Fibroblast of villous mesenchyme (primary cell): Measurements from ENCODE around the gene VPREB1. TPM values are rescaled to one million over a fixed set of nuclear protein-coding genes. Genes with fewer than 3 reads are reported as not detected.
A peak's percentile ranks its signal among the peaks of the same experiment; 100 is the strongest.

ENCODE experiments used
- DNase-seq: peaks from one replicate; pipeline ENCODE4 v3.0.0-alpha.2; 2010; ENCODE audit warnings: low read depth
- H3K4me3 ChIP-seq: 2 replicates; pipeline ENCODE4 v1.5.1; 2011; ENCODE audit warnings: low read depth, mild to moderate bottlenecking, low read length
- CTCF ChIP-seq: IDR thresholded peaks from 2 replicates; pipeline ENCODE4 v1.5.1; 2012; ENCODE audit warnings: low read depth, mild to moderate bottlenecking, low read length; ENCODE audit not compliant: insufficient read depth
- total RNA-seq: library from RNA; depleted of rRNA; stranded (reverse); fragments of >200 nt; gene quantifications from 2 replicates; pipeline ENCODE4 v1.2.3, GENCODE V29; 2012

Gene VPREB1, protein sequence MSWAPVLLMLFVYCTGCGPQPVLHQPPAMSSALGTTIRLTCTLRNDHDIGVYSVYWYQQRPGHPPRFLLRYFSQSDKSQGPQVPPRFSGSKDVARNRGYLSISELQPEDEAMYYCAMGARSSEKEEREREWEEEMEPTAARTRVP
- total RNA-seq = not detected in 2 replicates

GRCh38 chr22:22244316-22245250 lies at the start of gene VPREB1:
Gene VPREB1, plus strand, starts transcription at chr22:22244786. Its CDS starts 28 bp downstream, at chr22:22244814.
- no peak within 1 kb of the TSS for H3K4me3 ChIP-seq
- no peak for DNase-seq
- no peak for TF ChIP-seq CTCF

GRCh38 chr22:22194931-22195264 lies 49.7 kb upstream of the VPREB1 start:
- no peak for DNase-seq
- no peak overlapping the region for H3K4me3 ChIP-seq
- no peak for TF ChIP-seq CTCF

DNA sequence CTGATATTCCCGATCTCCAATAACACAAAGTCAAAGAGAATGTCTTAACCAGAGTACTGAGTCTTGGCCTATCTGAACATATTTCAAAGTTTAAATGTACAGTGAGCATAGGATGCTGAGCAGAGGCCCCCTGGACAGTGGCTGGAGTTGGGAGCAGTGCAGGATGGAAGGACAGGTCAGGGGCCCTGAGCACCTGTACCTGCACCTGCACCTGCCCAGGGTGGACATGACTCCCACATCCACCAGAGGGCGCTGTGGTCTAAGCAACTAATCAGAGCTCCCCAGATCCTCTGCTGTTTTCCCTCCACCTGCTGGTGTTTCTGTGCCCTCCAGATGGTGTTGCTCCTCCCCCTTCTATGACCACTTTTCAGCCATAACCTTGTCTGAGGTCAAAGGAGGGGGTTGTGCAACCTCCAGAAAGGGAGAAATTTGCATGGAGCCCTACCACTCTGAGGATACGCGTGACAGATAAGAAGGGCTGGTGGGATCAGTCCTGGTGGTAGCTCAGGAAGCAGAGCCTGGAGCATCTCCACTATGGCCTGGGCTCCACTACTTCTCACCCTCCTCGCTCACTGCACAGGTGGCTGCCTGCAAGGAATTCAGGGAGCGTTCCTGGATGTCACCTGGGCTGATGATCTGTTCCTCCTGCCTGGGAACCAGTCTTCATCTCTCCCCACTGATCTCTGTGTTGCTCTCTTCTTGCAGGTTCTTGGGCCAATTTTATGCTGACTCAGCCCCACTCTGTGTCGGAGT lies 49.1 kb upstream of the VPREB1 start:
- peak; percentile 60 for DNase-seq
- peak; percentile 79 for TF ChIP-seq CTCF
- H3K4me3 ChIP-seq = no peak overlapping the region

DNA sequence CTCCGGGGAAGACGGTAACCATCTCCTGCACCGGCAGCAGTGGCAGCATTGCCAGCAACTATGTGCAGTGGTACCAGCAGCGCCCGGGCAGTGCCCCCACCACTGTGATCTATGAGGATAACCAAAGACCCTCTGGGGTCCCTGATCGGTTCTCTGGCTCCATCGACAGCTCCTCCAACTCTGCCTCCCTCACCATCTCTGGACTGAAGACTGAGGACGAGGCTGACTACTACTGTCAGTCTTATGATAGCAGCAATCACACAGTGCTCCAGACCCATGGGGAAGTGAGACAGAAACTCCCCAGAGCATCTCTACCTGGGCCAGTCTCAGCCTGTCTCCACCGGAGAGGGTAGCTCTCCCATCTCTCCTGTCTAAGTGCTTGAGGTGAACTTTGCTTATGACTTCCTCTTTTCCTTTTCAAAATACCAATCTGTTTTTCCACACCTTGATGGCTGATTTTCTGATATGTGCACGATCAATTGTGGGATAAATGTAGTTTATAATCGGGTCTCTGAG lies 48.5 kb upstream of the VPREB1 start:
- H3K4me3 ChIP-seq = no peak overlapping the region
- DNase-seq = no peak
- TF ChIP-seq CTCF = no peak

GRCh38 chr22:22196833-22197477 lies 47.6 kb upstream of the VPREB1 start:
- DNase-seq = no peak
- TF ChIP-seq CTCF = no peak

DNA sequence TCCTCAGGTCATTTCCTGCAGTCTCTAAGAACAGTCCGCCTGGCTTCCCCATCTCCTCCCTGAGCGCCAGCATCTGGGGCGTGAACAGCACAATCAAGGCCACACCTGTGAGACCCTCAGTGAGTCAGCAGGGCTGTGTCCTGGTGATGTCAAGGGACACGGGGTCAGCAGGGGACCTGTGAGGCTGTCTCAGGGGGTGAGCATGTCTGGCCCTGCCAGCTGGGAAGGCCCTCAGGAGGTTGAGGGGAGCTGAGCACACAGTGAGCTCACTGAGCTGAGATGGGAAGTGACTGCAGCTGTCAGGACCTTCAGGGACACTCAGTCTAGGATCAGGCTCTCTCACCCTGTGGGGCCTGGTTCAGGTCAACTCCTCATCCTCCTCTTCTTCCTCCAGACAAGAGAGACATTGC lies 46.6 kb upstream of the VPREB1 start:
- no peak for TF ChIP-seq CTCF
- H3K4me3 ChIP-seq = no peak overlapping the region
- no peak for DNase-seq

More at GRCh38 chr22:22196833-22197477, 47.6 kb upstream of the VPREB1 start:
- H3K4me3 ChIP-seq = no peak overlapping the region
